ENCODE results near the gene F10. TPM values are rescaled to one million over a fixed set of nuclear protein-coding genes. Genes with fewer than 3 reads are reported as not detected.

Gene F10
- total RNA-seq, 3 donors from 2014 or later (not counting 1 experiment from before 2014, with no cell fraction given): not detected

GRCh38 chr13:113151745-113152690, 29.4 kb downstream of the F10 start:
- no peak for TF ChIP-seq CTCF (IDR thresholded peaks at IDR 0.05)
- no peaks in the 10 kb centered on the region for H3K36me3 ChIP-seq (ENCODE audit: control insufficient read depth, insufficient read depth, low read length)
- WGBS (ENCODE audit: insufficient coverage): 57% methylated on average over 27 of the region's 28 CpGs
- H3K4me3 Mint-ChIP-seq: peak overlapping the region; percentile 85
- no peak overlapping the region for H3K4me3 ChIP-seq (ENCODE audit: low read length)
- no peaks in the 10 kb centered on the region for H3K9me3 ChIP-seq (ENCODE audit: control insufficient read depth, insufficient read depth, low read length)
- peaks cover 0 to 25% of the 10 kb centered on the region in 2 donors for H3K27me3 Mint-ChIP-seq (ENCODE audit: low read depth in 2 of 2)
- DNase-seq (peak in 1 of 2 donors; percentile 47), ATAC-seq (peak in 2 of 3 donors; percentile 37 to 52)
- H3K9me3 Mint-ChIP-seq: no peaks in the 10 kb centered on the region
- H3K27me3 ChIP-seq (ENCODE audit: control insufficient read depth, insufficient read depth, low read length): peaks cover 15% of the 10 kb centered on the region
- peak overlapping the region; percentile 64 to 80 for H3K27ac Mint-ChIP-seq
- no peaks in the 10 kb centered on the region for H3K36me3 Mint-ChIP-seq
- H3K27ac ChIP-seq (ENCODE audit: low read length): no peak overlapping the region
- intact Hi-C loops (cut with micrococcal nuclease): loop anchor here (2.0 to 5.0 kb wide), 2 partner anchors 35 to 57 kb away; partner anchors contain the start of genes CUL4A and PCID2
- peaks cover 23 to 27% of the 10 kb centered on the region in 2 donors for H3K4me1 Mint-ChIP-seq
- H3K4me1 ChIP-seq (ENCODE audit: control insufficient read depth, insufficient read depth, low read length): peaks cover 28% of the 10 kb centered on the region

- no peaks in the 10 kb centered on the region for H3K36me3 Mint-ChIP-seq
- H3K27ac Mint-ChIP-seq: peak overlapping the region; percentile 64 to 80
- intact Hi-C loops (cut with micrococcal nuclease): loop anchor here (2.0 to 5.0 kb wide), 2 partner anchors 35 to 56 kb away; partner anchors contain the start of genes CUL4A and PCID2
- H3K4me3 ChIP-seq (ENCODE audit: low read length): peak overlapping the region; percentile 41
- ATAC-seq: no peak
- no peak overlapping the region for H3K27ac ChIP-seq (ENCODE audit: low read length)
- H3K9me3 Mint-ChIP-seq: no peaks in the 10 kb centered on the region
- H3K4me3 Mint-ChIP-seq: peak overlapping the region; percentile 85
- H3K4me1 ChIP-seq (ENCODE audit: control insufficient read depth, insufficient read depth, low read length): peaks cover 28% of the 10 kb centered on the region
- TF ChIP-seq CTCF (IDR thresholded peaks at IDR 0.05): no peak
- H3K9me3 ChIP-seq (ENCODE audit: control insufficient read depth, insufficient read depth, low read length): no peaks in the 10 kb centered on the region
- no peaks in the 10 kb centered on the region for H3K36me3 ChIP-seq (ENCODE audit: control insufficient read depth, insufficient read depth, low read length)
- peaks cover 23 to 27% of the 10 kb centered on the region in 2 donors for H3K4me1 Mint-ChIP-seq
- DNase-seq: no peak
- peaks cover 15% of the 10 kb centered on the region for H3K27me3 ChIP-seq (ENCODE audit: control insufficient read depth, insufficient read depth, low read length)
- WGBS (ENCODE audit: insufficient coverage): 28% methylated on average over 2 of the region's 2 CpGs
- peaks cover 0 to 24% of the 10 kb centered on the region in 2 donors for H3K27me3 Mint-ChIP-seq (ENCODE audit: low read depth in 2 of 2)
Measured at GRCh38 chr13:113152691-113152983, 30.0 kb downstream of the F10 start.

GRCh38 chr13:113152984-113153809, 30.6 kb downstream of the F10 start:
- no peaks in the 10 kb centered on the region for H3K36me3 ChIP-seq (ENCODE audit: control insufficient read depth, insufficient read depth, low read length)
- peaks cover 28% of the 10 kb centered on the region for H3K4me1 ChIP-seq (ENCODE audit: control insufficient read depth, insufficient read depth, low read length)
- peaks cover 0 to 24% of the 10 kb centered on the region in 2 donors for H3K27me3 Mint-ChIP-seq (ENCODE audit: low read depth in 2 of 2)
- H3K27ac Mint-ChIP-seq: peak overlapping the region; percentile 75 to 80
- peaks cover 23 to 27% of the 10 kb centered on the region in 2 donors for H3K4me1 Mint-ChIP-seq
- peak overlapping the region; percentile 85 for H3K4me3 Mint-ChIP-seq
- DNase-seq: peak; percentile 39 to 42
- peaks cover 15% of the 10 kb centered on the region for H3K27me3 ChIP-seq (ENCODE audit: control insufficient read depth, insufficient read depth, low read length)
- no peaks in the 10 kb centered on the region for H3K9me3 Mint-ChIP-seq
- WGBS (ENCODE audit: insufficient coverage): 12% methylated on average over 60 of the region's 60 CpGs
- H3K36me3 Mint-ChIP-seq: no peaks in the 10 kb centered on the region
- peak overlapping the region; percentile 41 for H3K4me3 ChIP-seq (ENCODE audit: low read length)
- no peak for TF ChIP-seq CTCF (IDR thresholded peaks at IDR 0.05)
- intact Hi-C loops (cut with micrococcal nuclease): loop anchor here (2.0 to 5.0 kb wide), 2 partner anchors 34 to 56 kb away; partner anchors contain the start of genes CUL4A and PCID2
- H3K9me3 ChIP-seq (ENCODE audit: control insufficient read depth, insufficient read depth, low read length): no peaks in the 10 kb centered on the region
- ATAC-seq: peak; percentile 29 to 36 (median 34)
- peak overlapping the region; percentile 0 for H3K27ac ChIP-seq (ENCODE audit: low read length)
